Right ventricle myocardium inferior (tissue), 1 donor: Measurements from ENCODE around the gene TRIM21. TPM values are rescaled to one million over a fixed set of nuclear protein-coding genes. Genes with fewer than 3 reads are reported as not detected.
"Not testable (repeated sequence)": the region's sequence is repeated elsewhere in the genome, so short reads cannot be mapped to it uniquely, and the experiment has no call there.

Experiments
- ATAC-seq: fragments of 200-7000 bp; cut with Tn5 transposase; one replicate; pipeline ENCODE4 v1.9.1; 2020; ENCODE audit warnings: mild to moderate bottlenecking, moderate library complexity
- DNase-seq: peaks from one replicate; pipeline ENCODE4 v3.0.0; 2021; ENCODE audit errors: missing footprints
- intact Hi-C: fragments of 100-400 bp; cut with DNase I; formaldehyde crosslinking; loops from one replicate; pipeline ENCODE4 v1.11.0; 2022
- long read RNA-seq: library from polyadenylated mRNA; unstranded; transcript quantifications from one replicate; pipeline ENCODE4 v2.0.0, GENCODE V29; 2021
- total RNA-seq: library from RNA; stranded (reverse); fragmentation: NEBNext Ultra II Directional; extraction: Animal tissue kit (Norgen Biotek cat#: 25700); gene quantifications from one replicate; pipeline ENCODE4 v1.2.1, GENCODE V29; 2021
- donor health status: DM: no; HTN: yes; CAD: no; lungs with severe emphysema.

TRIM21 gene
- total RNA-seq = 10.5 TPM
- long read RNA-seq, partial matches to known transcripts = 0 of 3 reads
- long read RNA-seq, other reads (novel, unspliced or antisense) = 0 of 3 reads

DNA sequence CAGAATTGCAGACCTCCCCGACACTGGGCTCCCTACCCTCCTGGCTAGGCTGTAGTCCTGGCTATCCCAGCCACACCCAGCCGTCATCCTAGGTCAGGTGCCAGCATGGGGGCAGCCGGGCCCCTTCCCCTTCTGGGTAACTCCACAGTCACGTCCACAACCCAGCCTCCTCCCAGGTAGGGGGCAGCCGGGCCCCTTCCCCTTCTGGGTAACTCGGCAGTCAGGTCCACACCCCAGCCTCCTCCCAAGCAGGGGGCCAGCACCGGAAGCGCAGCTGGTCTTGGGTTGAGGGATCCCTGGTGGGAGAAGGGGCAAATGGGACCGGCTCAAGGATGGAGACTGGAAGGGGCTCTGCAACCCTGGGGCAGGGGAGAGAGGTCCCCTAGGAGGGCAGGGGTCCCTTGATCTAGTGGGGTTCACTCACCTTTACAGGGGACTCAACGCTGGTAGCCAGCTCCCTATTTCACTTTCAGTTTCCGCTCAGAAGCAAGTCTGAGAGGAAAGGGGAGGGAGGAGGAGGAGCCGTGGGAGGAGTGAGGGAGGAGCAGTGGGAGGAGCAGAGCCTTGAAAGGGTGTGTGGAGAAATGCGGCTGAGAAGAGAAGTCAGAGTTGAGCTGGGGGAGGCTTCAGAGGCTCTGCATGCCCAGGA lies at the start of gene TRIM21:
TSS of gene TRIM21 (minus strand) at position 494 of the 649 bp plus-strand sequence. CDS start 3,293 bp downstream, outside the sequence.
- DNase-seq (peak; percentile 85), ATAC-seq (peak; percentile 100)
- intact Hi-C loops = loop anchor here (5.0 kb wide), 1 partner anchor 206 kb away; no protein-coding TSS in a partner anchor

- no peak for ATAC-seq
- no peak for DNase-seq
- intact Hi-C loops = no loop called here
Observed at GRCh38 chr11:4441515-4441914, 48.0 kb upstream of the TRIM21 start.

- intact Hi-C loops = no loop called here
- no peak for ATAC-seq
- no peak for DNase-seq
Observed at GRCh38 chr11:4436411-4436810, 42.9 kb upstream of the TRIM21 start.

DNA sequence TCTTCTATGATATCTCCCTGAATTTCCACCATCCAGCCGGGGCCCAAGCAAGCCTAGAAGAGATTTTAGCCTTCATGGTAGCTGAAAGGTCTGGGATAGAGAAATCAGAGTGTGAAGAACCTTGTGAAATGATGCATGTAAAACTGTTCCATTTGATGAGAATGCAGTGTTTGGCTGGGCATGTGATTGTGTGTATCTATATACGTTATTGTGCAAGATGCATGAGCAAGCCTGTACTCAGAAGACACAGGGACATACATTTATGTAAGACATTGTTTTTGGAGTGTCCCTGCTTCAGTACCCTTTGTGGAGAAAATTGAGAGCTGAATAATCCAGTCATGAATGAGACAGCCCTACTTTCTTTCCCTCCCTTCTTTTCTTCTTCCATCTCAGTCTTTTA lies 40.4 kb upstream of the TRIM21 start:
- intact Hi-C loops = no loop called here
- no peak for ATAC-seq
- no peak for DNase-seq

GRCh38 chr11:4430051-4430450 lies 36.5 kb upstream of the TRIM21 start:
- intact Hi-C loops = no loop called here
- no peak for ATAC-seq
- no peak for DNase-seq

GRCh38 chr11:4418403-4418802 lies 24.9 kb upstream of the TRIM21 start:
- intact Hi-C loops = no loop called here
- DNase-seq (no peak), ATAC-seq (no peak)

- no peak for DNase-seq
- intact Hi-C loops = no loop called here
- no peak for ATAC-seq
Observed at GRCh38 chr11:4416816-4417215, 23.3 kb upstream of the TRIM21 start.

GRCh38 chr11:4416306-4416705 lies 22.8 kb upstream of the TRIM21 start:
- intact Hi-C loops = no loop called here
- DNase-seq = no peak
- ATAC-seq = no peak

- intact Hi-C loops, DNase-seq, ATAC-seq: not testable (repeated sequence)
Observed at GRCh38 chr11:4406206-4406605, 12.7 kb upstream of the TRIM21 start.

DNA sequence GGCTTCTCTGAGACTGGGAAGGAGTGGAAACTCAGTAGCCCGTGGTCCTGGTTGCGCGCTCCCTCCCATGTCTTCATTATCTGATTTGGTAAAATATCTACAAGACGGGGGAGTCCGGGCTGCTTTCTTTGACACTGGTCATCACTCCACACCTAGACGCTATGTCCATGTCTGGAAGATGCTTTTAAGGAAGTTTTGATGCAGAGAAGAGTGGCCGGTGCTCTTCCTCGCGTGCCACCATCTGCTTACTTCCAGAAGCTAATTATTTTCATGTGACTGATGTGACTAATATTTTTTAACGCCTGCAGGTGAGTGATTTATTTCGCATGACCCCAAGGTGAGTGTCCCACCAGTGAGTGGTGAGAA lies 339 bp upstream of the TRIM21 start:
- ATAC-seq (no peak), DNase-seq (no peak)
- intact Hi-C loops = loop anchor here (5.0 kb wide), 1 partner anchor 207 kb away; no protein-coding TSS in a partner anchor

DNA sequence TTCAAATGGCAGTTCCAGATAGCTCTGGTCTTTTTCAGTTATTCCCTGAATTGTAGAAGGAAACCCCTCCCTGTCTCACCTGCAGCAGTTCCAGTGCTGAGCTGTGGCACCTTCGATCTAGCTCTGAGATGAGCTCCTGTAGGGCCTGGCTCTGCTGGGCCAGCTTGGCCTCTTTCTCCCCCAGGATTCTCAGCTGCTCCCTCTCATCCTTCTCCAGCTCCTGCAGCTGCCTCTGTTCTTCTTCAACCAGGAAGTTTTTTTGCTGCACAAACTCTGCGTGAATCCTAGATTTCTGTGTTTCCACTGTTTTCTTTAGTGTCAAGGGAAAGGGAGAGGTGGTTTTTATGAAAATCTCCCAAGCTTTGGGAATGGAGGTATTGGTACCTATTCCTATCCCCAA lies 5.3 kb downstream of the TRIM21 start:
- DNase-seq (no peak), ATAC-seq (no peak)
- intact Hi-C loops = no loop called here

DNA sequence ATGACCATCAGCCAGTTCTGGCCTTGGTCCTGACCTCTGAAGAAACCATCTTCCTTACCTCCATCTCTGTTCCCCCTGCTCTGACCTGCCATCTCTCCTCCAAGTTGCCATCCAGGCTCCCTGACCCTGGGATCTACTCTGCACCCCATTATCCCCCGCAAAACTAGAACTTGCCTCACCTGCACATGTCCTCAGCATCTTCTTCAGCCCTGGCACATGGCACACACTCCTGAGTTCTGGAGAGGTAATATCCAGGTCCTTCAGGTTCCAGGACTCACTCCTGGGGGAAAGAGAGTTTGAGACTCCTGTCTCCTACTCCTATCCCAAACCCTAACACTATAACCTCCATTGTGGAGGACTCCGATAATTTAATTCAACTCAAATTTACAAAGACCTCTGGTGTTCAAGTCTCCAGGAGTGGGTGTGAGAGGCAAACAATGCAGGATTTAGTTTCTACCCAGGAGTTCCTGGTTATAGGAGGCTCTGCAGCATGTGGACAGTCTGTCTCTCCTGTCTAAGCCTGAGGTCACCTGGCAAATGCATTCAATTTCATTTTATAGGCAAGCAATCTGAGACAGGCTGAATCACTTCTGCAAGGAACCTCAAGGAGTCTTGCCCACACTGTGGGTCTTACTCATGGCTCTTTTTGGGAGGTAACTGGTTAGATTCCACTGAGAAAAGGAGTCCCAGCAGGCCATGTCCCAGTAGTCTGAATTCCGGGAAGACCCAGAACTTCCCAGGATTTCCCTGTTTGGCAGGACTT lies 7.3 kb downstream of the TRIM21 start:
- intact Hi-C loops = no loop called here

DNA sequence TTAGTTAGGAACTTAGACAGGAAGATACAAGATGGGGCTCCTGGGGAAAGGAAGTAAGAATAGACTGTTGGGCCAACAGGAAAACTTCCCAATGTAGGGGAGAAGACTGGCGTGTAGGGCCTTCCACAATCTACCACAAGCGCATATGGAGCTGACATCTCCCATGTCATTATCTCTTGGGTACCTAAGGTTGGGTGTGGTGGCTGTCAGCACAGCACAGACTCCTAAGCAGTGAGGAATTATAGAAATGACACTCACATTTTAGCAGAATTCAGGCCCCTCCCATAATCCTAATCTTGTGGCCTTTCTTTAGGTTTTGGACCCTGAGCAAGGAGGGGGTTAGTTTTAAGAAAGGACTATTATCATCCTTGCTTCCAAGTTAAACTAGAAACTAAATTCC lies 11.6 kb downstream of the TRIM21 start:
- intact Hi-C loops = no loop called here

More for the DNA sequence above, 7.3 kb downstream of the TRIM21 start:
- ATAC-seq (no peak), DNase-seq (no peak)

GRCh38 chr11:4375431-4376140 lies 17.9 kb downstream of the TRIM21 start:
- intact Hi-C loops = no loop called here
- DNase-seq (no peak), ATAC-seq (no peak)

More for the DNA sequence above, 11.6 kb downstream of the TRIM21 start:
- ATAC-seq = no peak
- no peak for DNase-seq

- ATAC-seq (no peak), DNase-seq (no peak)
- intact Hi-C loops = no loop called here
Observed at GRCh38 chr11:4370166-4370565, 23.3 kb downstream of the TRIM21 start.

- intact Hi-C loops = no loop called here
- no peak for ATAC-seq
- DNase-seq = no peak
Observed at GRCh38 chr11:4368286-4368685, 25.2 kb downstream of the TRIM21 start, which contains the start of gene OR52B4. OR52B4 (minus strand) TSS chr11:4368386; CDS start chr11:4368295, 91 bp downstream.

- DNase-seq, intact Hi-C loops, ATAC-seq: not testable (repeated sequence)
Observed at GRCh38 chr11:4348142-4348541, 45.4 kb downstream of the TRIM21 start.

- ATAC-seq, intact Hi-C loops, DNase-seq: not testable (repeated sequence)
Observed at GRCh38 chr11:4345366-4345765, 48.1 kb downstream of the TRIM21 start.
